Panc1 (cell line): ENCODE data around the gene WRAP53. TPM values are rescaled to one million over a fixed set of nuclear protein-coding genes. Genes with fewer than 3 reads are reported as not detected.

ENCODE experiments used
- ATAC-seq: fragments of 200-7000 bp; cut with Tn5 transposase; 2 replicates; pipeline ENCODE4 v1.9.1; 2020; ENCODE audit warnings: mild to moderate bottlenecking, moderate library complexity
- BruUV-seq: library from RNA; stranded (reverse); fragments of 400-500 nt; replicated peaks from 2 replicates; lab custom pipeline; 2021; lab: Mats Ljungman, UMichigan
- CTCF ChIA-PET: fragments of 300-600 bp; sonication (Branson Sonifier 250); formaldehyde crosslinking; loops from one replicate; lab custom pipeline; 2022; ENCODE audit warnings: antibody characterized with exemption; lab: Charles Lee
- POLR2A ChIA-PET: fragments of 300-600 bp; sonication (Branson Sonifier 250); formaldehyde crosslinking; loops from one replicate; lab custom pipeline; 2022; ENCODE audit warnings: antibody characterized with exemption; lab: Charles Lee
- DNase-seq: peaks from one replicate; pipeline ENCODE4 v3.0.0-alpha.2; 2010; ENCODE audit warnings: low read depth, low spot score
- H3K27ac ChIP-seq: 2 replicates; pipeline ENCODE4 v1.5.1; 2011; ENCODE audit warnings: mild to moderate bottlenecking, low read length, inconsistent platforms
- H3K27me3 ChIP-seq: fragments of 200-500 bp; sonication (Bioruptor generic); 2 replicates; pipeline ENCODE4 v1.6.0; 2014; ENCODE audit warnings: low read length, inconsistent platforms; ENCODE audit not compliant: control insufficient read depth, insufficient read depth
- H3K36me3 ChIP-seq: fragments of 200-500 bp; sonication (Bioruptor generic); 2 replicates; pipeline ENCODE4 v1.5.1; 2014; ENCODE audit warnings: inconsistent platforms, mild to moderate bottlenecking, low read length, moderate library complexity; ENCODE audit not compliant: control insufficient read depth, insufficient read depth
- H3K4me1 ChIP-seq: 2 replicates; pipeline ENCODE4 v1.5.1; 2011; ENCODE audit warnings: inconsistent platforms, mild to moderate bottlenecking, low read length, moderate library complexity; ENCODE audit not compliant: control insufficient read depth, insufficient read depth
- H3K4me3 ChIP-seq, 2 experiments: 2 replicates each; pipeline ENCODE4 v1.5.1; 2011 to 2012; ENCODE audit warnings: low read depth in 2 of 2, low read length in 2 of 2, mild to moderate bottlenecking in 2 of 2, inconsistent platforms in 1 of 2, moderate library complexity in 1 of 2
- H3K9me3 ChIP-seq: fragments of 200-500 bp; sonication (Bioruptor generic); 2 replicates; pipeline ENCODE4 v1.5.1; 2014; ENCODE audit warnings: low read depth, mild to moderate bottlenecking, inconsistent platforms, low read length, moderate library complexity; ENCODE audit not compliant: control insufficient read depth, insufficient read depth
- CTCF ChIP-seq: fragments of 450-650 bp; IDR thresholded peaks from 2 replicates; pipeline ENCODE4 v1.5.1; 2017; ENCODE audit warnings: mild to moderate bottlenecking
- POLR2AphosphoS5 ChIP-seq: IDR thresholded peaks from 2 replicates; pipeline ENCODE4 v1.6.1; 2012; ENCODE audit warnings: mild to moderate bottlenecking, low read depth, low read length, moderate library complexity
- REST ChIP-seq, 2 experiments: IDR thresholded peaks; 2 replicates each; pipeline ENCODE4 v1.6.1; 2011 to 2012; ENCODE audit warnings: low read depth in 2 of 2, control low read depth in 1 of 2, low read length in 1 of 2, mild to moderate bottlenecking in 1 of 2, moderate library complexity in 1 of 2; ENCODE audit not compliant: insufficient read depth in 1 of 2
- SIN3A ChIP-seq: IDR thresholded peaks from 2 replicates; pipeline ENCODE4 v1.6.1; 2012; ENCODE audit warnings: low read depth, mild to moderate bottlenecking, low read length, moderate library complexity, borderline replicate concordance; ENCODE audit not compliant: insufficient read depth
- TCF7L2 ChIP-seq: IDR thresholded peaks from 2 replicates; pipeline ENCODE4 v1.6.1; 2011; ENCODE audit warnings: mild to moderate bottlenecking, low read depth, low read length, inconsistent platforms
- in situ Hi-C: cut with HindIII; loops from 2 replicates; pipeline ENCODE4 v1.10.0; 2016; ENCODE audit warnings: low sequenced_read_pairs, low pct_unique_long_range_greater_than_20kb
- intact Hi-C: fragments of 100-400 bp; cut with micrococcal nuclease; formaldehyde crosslinking; loops from one replicate; pipeline ENCODE4 v1.10.0; 2022; ENCODE audit not compliant: unreplicated experiment
- total RNA-seq: library from RNA; stranded (reverse); gene quantifications from one replicate; pipeline ENCODE4 v1.2.1, GENCODE V29; 2021; ENCODE audit not compliant: unreplicated experiment

Gene WRAP53
- total RNA-seq, 1 experiment from 2014 or later, result 27.0 TPM

GRCh38 chr17:7704601-7705268 lies 16.5 kb downstream of the WRAP53 start, which contains the start of gene EFNB3:
Gene EFNB3, plus strand, starts transcription at chr17:7705202. Its CDS starts 397 bp downstream, at chr17:7705599.
- DNase-seq, result no peak
- TF ChIP-seq SIN3A, result no peak
- no peak for TF ChIP-seq POLR2AphosphoS5
- TF ChIP-seq CTCF, result no peak
- no peak for TF ChIP-seq TCF7L2
- no peak for TF ChIP-seq REST (IDR thresholded peaks at IDR 0.05; ENCODE audit: insufficient read depth in 1 of 2, low read depth in 2 of 2, low read length in 1 of 2)
- Histone ChIP-seq H3K27me3 (no peaks in the 10 kb centered on the region), H3K27ac (no peak within 1 kb of the TSS), H3K4me3 (peak within 1 kb of the TSS; percentile 44 to 54), H3K36me3 (no peaks in the 10 kb centered on the region), H3K9me3 (no peaks in the 10 kb centered on the region), H3K4me1 (peaks cover 12% of the 10 kb centered on the region; the same call in 1 of the 2 replicates)
- peak; percentile 55 for ATAC-seq
- intact Hi-C loops (no loop called here), in situ Hi-C loops (no loop called here)
- ChIA-PET POLR2A (interaction anchor here (0.6 kb wide), 1 partner anchor 17 kb away, joined by 7 read pairs; the partner anchor contains the start of gene TP53), CTCF (interaction anchor here (0.5 kb wide), 1 partner anchor 12 kb away, joined by 6 read pairs; no protein-coding TSS in a partner anchor)
- no TSS peak for BruUV-seq

GRCh38 chr17:7705269-7706255 lies 17.3 kb downstream of the WRAP53 start:
- no peaks in the 10 kb centered on the region for H3K9me3 ChIP-seq
- intact Hi-C loops (no loop called here), in situ Hi-C loops (no loop called here)
- H3K27me3 ChIP-seq, result no peaks in the 10 kb centered on the region
- no peaks in the 10 kb centered on the region for H3K36me3 ChIP-seq
- no TSS peak for BruUV-seq
- ChIA-PET CTCF (interaction anchor here (0.5 kb wide), 1 partner anchor 11 kb away, joined by 6 read pairs; no protein-coding TSS in a partner anchor), POLR2A (interaction anchor here (0.6 kb wide), 1 partner anchor 18 kb away, joined by 7 read pairs; the partner anchor contains the start of gene TP53)
- no peak overlapping the region for H3K27ac ChIP-seq
- peak overlapping the region; percentile 44 to 54 for H3K4me3 ChIP-seq
- DNase-seq (no peak), ATAC-seq (peak; percentile 27)
- peaks cover 12% of the 10 kb centered on the region; the same call in 1 of the 2 replicates for H3K4me1 ChIP-seq
- TF ChIP-seq REST (IDR thresholded peaks at IDR 0.05; ENCODE audit: insufficient read depth in 1 of 2, low read depth in 2 of 2, low read length in 1 of 2) (no peak), TCF7L2 (no peak), SIN3A (no peak), CTCF (no peak), POLR2AphosphoS5 (no peak)
